GM21786 (cell line): ENCODE measurements around the gene SH3BP4.

Source experiments
- ATAC-seq: cut with Tn5 transposase; IDR thresholded peaks from one replicate; pipeline ENCODE4 v1.9.1; 2021; ENCODE audit not compliant: unreplicated experiment

SH3BP4 gene

GRCh38 chr2:235086481-235087184, 134.8 kb downstream of the SH3BP4 start:
- ATAC-seq: no peak

- ATAC-seq: no peak
These were observed 136.1 kb downstream of the SH3BP4 start for GRCh38 chr2:235087832-235088495.

- no peak for ATAC-seq
These were observed 136.7 kb downstream of the SH3BP4 start for GRCh38 chr2:235088496-235088921.

- no peak for ATAC-seq
These were observed 139.6 kb downstream of the SH3BP4 start for GRCh38 chr2:235091421-235091820.

- ATAC-seq: no peak
These were observed 140.2 kb downstream of the SH3BP4 start for GRCh38 chr2:235091983-235092382.

- no peak for ATAC-seq
These were observed 140.8 kb downstream of the SH3BP4 start for GRCh38 chr2:235092433-235093223.

GRCh38 chr2:235094457-235094856, 142.6 kb downstream of the SH3BP4 start:
- ATAC-seq: no peak

- no peak for ATAC-seq
These were observed 143.8 kb downstream of the SH3BP4 start for GRCh38 chr2:235095569-235095968.

- ATAC-seq: no peak
These were observed 144.6 kb downstream of the SH3BP4 start for GRCh38 chr2:235096447-235096846.

GRCh38 chr2:235097196-235097595, 145.4 kb downstream of the SH3BP4 start:
- ATAC-seq: no peak

- ATAC-seq: no peak
These were observed 146.5 kb downstream of the SH3BP4 start for GRCh38 chr2:235098269-235098668.

GRCh38 chr2:235098736-235099494, 147.1 kb downstream of the SH3BP4 start:
- no peak for ATAC-seq

GRCh38 chr2:235102896-235103295, 151.1 kb downstream of the SH3BP4 start:
- ATAC-seq: no peak
